Measurements from ENCODE around the gene CD209. TPM values are rescaled to one million over a fixed set of nuclear protein-coding genes. Genes with fewer than 3 reads are reported as not detected.

Gene CD209
- total and polyA plus RNA-seq, 2 donors (not counting 1 experiment from before 2014, with no cell fraction given): not detected

GRCh38 chr19:7788933-7789323, 41.6 kb upstream of the CD209 start:
- no peaks in the 10 kb centered on the region for H3K79me2 ChIP-seq (ENCODE audit: control insufficient read depth, insufficient read depth, low read length)

GRCh38 chr19:7788178-7788932, 41.0 kb upstream of the CD209 start:
- no peak overlapping the region for H3K27ac ChIP-seq (ENCODE audit: insufficient read depth, low read length)
- no peaks in the 10 kb centered on the region for H3K36me3 ChIP-seq (ENCODE audit: control insufficient read depth, insufficient read depth, low read length)
- no peak overlapping the region for H3K4me2 ChIP-seq (ENCODE audit: extremely low read depth, insufficient read depth, low read length)
- no peaks in the 10 kb centered on the region for H3K9me3 ChIP-seq (ENCODE audit: control insufficient read depth, insufficient read depth, low read depth, low read length)
- H3K4me3 ChIP-seq (replicated peaks in 1 of 4; ENCODE audit: control extremely low read depth in 1 of 4, insufficient read depth in 1 of 4, low read depth in 3 of 4, low read length in 4 of 4): no peak overlapping the region
- H3K79me2 ChIP-seq (ENCODE audit: control insufficient read depth, insufficient read depth, low read length): no peaks in the 10 kb centered on the region
- DNase-seq (ENCODE audit: low read depth in 2 of 2): no peak
- no peak for TF ChIP-seq CTCF (conservative IDR thresholded peaks at IDR 0.05 in 1 of 2, IDR thresholded peaks at IDR 0.05 in 1 of 2; ENCODE audit: low read depth in 1 of 2, low read length in 2 of 2)
- peak; percentile 18 for TF ChIP-seq EZH2 (IDR thresholded peaks at IDR 0.05; ENCODE audit: low read length, missing control alignments)
- no peak overlapping the region for H2AFZ ChIP-seq (ENCODE audit: low read length)
- no peaks in the 10 kb centered on the region for H4K20me1 ChIP-seq (ENCODE audit: control insufficient read depth, extremely low read depth, insufficient read depth, low read length)
- no peaks in the 10 kb centered on the region for H3K4me1 ChIP-seq (ENCODE audit: control insufficient read depth, extremely low read depth, insufficient read depth, low read length)
- H3K27me3 ChIP-seq (ENCODE audit: control insufficient read depth, insufficient read depth, low read length): peaks cover 3% of the 10 kb centered on the region
- H3K9ac ChIP-seq (ENCODE audit: insufficient read depth, low read length): no peak overlapping the region

More at GRCh38 chr19:7788933-7789323, 41.6 kb upstream of the CD209 start:
- no peaks in the 10 kb centered on the region for H3K36me3 ChIP-seq (ENCODE audit: control insufficient read depth, insufficient read depth, low read length)
- DNase-seq (ENCODE audit: low read depth in 2 of 2): no peak
- no peaks in the 10 kb centered on the region for H3K9me3 ChIP-seq (ENCODE audit: control insufficient read depth, insufficient read depth, low read depth, low read length)
- peaks cover 3% of the 10 kb centered on the region for H3K27me3 ChIP-seq (ENCODE audit: control insufficient read depth, insufficient read depth, low read length)
- H3K4me3 ChIP-seq (replicated peaks in 1 of 4; ENCODE audit: control extremely low read depth in 1 of 4, insufficient read depth in 1 of 4, low read depth in 3 of 4, low read length in 4 of 4): no peak overlapping the region
- H3K27ac ChIP-seq (ENCODE audit: insufficient read depth, low read length): no peak overlapping the region
- no peak overlapping the region for H2AFZ ChIP-seq (ENCODE audit: low read length)
- no peak overlapping the region for H3K4me2 ChIP-seq (ENCODE audit: extremely low read depth, insufficient read depth, low read length)
- H3K4me1 ChIP-seq (ENCODE audit: control insufficient read depth, extremely low read depth, insufficient read depth, low read length): no peaks in the 10 kb centered on the region
- H4K20me1 ChIP-seq (ENCODE audit: control insufficient read depth, extremely low read depth, insufficient read depth, low read length): no peaks in the 10 kb centered on the region
- no peak for TF ChIP-seq EZH2 (IDR thresholded peaks at IDR 0.05; ENCODE audit: low read length, missing control alignments)
- TF ChIP-seq CTCF (conservative IDR thresholded peaks at IDR 0.05 in 1 of 2, IDR thresholded peaks at IDR 0.05 in 1 of 2; ENCODE audit: low read depth in 1 of 2, low read length in 2 of 2): no peak
- no peak overlapping the region for H3K9ac ChIP-seq (ENCODE audit: insufficient read depth, low read length)

- no peak for DNase-seq (ENCODE audit: low read depth in 2 of 2)
- H2AFZ ChIP-seq (ENCODE audit: low read length): no peak overlapping the region
These were observed 40.4 kb upstream of the CD209 start for GRCh38 chr19:7787602-7788177.

More at GRCh38 chr19:7787602-7788177, 40.4 kb upstream of the CD209 start:
- H3K9me3 ChIP-seq (ENCODE audit: control insufficient read depth, insufficient read depth, low read depth, low read length): no peaks in the 10 kb centered on the region
- peaks cover 3% of the 10 kb centered on the region for H3K27me3 ChIP-seq (ENCODE audit: control insufficient read depth, insufficient read depth, low read length)
- no peaks in the 10 kb centered on the region for H3K36me3 ChIP-seq (ENCODE audit: control insufficient read depth, insufficient read depth, low read length)
- H3K4me1 ChIP-seq (ENCODE audit: control insufficient read depth, extremely low read depth, insufficient read depth, low read length): no peaks in the 10 kb centered on the region
- no peaks in the 10 kb centered on the region for H4K20me1 ChIP-seq (ENCODE audit: control insufficient read depth, extremely low read depth, insufficient read depth, low read length)
- TF ChIP-seq CTCF (conservative IDR thresholded peaks at IDR 0.05 in 1 of 2, IDR thresholded peaks at IDR 0.05 in 1 of 2; ENCODE audit: low read depth in 1 of 2, low read length in 2 of 2) (no peak), EZH2 (IDR thresholded peaks at IDR 0.05; ENCODE audit: low read length, missing control alignments) (peak; percentile 58)
- no peaks in the 10 kb centered on the region for H3K79me2 ChIP-seq (ENCODE audit: control insufficient read depth, insufficient read depth, low read length)
- no peak overlapping the region for H3K9ac ChIP-seq (ENCODE audit: insufficient read depth, low read length)
- no peak overlapping the region for H3K27ac ChIP-seq (ENCODE audit: insufficient read depth, low read length)
- no peak overlapping the region for H3K4me3 ChIP-seq (replicated peaks in 1 of 4; ENCODE audit: control extremely low read depth in 1 of 4, insufficient read depth in 1 of 4, low read depth in 3 of 4, low read length in 4 of 4)
- no peak overlapping the region for H3K4me2 ChIP-seq (ENCODE audit: extremely low read depth, insufficient read depth, low read length)

Data from fibroblast of lung (primary cell).